HepG2 (cell line): ENCODE results near the gene NKRF. TPM values are rescaled to one million over a fixed set of nuclear protein-coding genes. Genes with fewer than 3 reads are reported as not detected.

ENCODE experiments used
- ARNT2 ChIP-seq: sonication (generic); formaldehyde crosslinking; IDR thresholded peaks from 2 replicates; pipeline ENCODE4 v1.8.0; 2022; ENCODE audit warnings: mild to moderate bottlenecking, low read depth, missing genetic modification reagents, moderate library complexity
- CEBPZ ChIP-seq: IDR thresholded peaks from 2 replicates; pipeline ENCODE4 v1.6.1; 2012; ENCODE audit warnings: low read length, improper control_type of control experiment
- DRAP1 ChIP-seq: IDR thresholded peaks from 2 replicates; pipeline ENCODE4 v1.6.1; 2016; ENCODE audit warnings: missing genetic modification reagents, missing compliant biosample characterization
- FOXK1 ChIP-seq: sonication (generic); formaldehyde crosslinking; IDR thresholded peaks from 2 replicates; pipeline ENCODE4 v1.4.0; 2020; ENCODE audit warnings: low read depth, missing genetic modification reagents, borderline replicate concordance
- NCOA2 ChIP-seq: sonication (generic); formaldehyde crosslinking; IDR thresholded peaks from 2 replicates; pipeline ENCODE4 v1.8.0; 2022; ENCODE audit warnings: inconsistent platforms
- PHF8 ChIP-seq: sonication (generic); formaldehyde crosslinking; IDR thresholded peaks from 2 replicates; pipeline ENCODE4 v1.5.0; 2020; ENCODE audit warnings: missing genetic modification reagents
- POLR2G ChIP-seq: fragments of 200-400 bp; formaldehyde crosslinking; IDR thresholded peaks from 2 replicates; pipeline ENCODE4 v1.6.1; 2018; ENCODE audit warnings: mild to moderate bottlenecking, low read depth, low read length, moderate library complexity
- U2AF2 ChIP-seq: fragments of 200-400 bp; formaldehyde crosslinking; IDR thresholded peaks from 2 replicates; pipeline ENCODE4 v1.6.1; 2017; ENCODE audit warnings: low read depth, mild to moderate bottlenecking, low read length
- ZBTB25 ChIP-seq: IDR thresholded peaks from 2 replicates; pipeline ENCODE4 v1.6.1; 2018; ENCODE audit warnings: missing genetic modification reagents
- ZFX ChIP-seq: sonication (generic); formaldehyde crosslinking; IDR thresholded peaks from 2 replicates; pipeline ENCODE4 v1.4.0; 2020; ENCODE audit warnings: mild to moderate bottlenecking, low read depth, missing genetic modification reagents, moderate library complexity
- ZNF263 ChIP-seq: sonication (generic); formaldehyde crosslinking; IDR thresholded peaks from 2 replicates; pipeline ENCODE4 v1.4.0; 2020; ENCODE audit warnings: missing genetic modification reagents
- ZNF280B ChIP-seq: sonication (generic); formaldehyde crosslinking; IDR thresholded peaks from 2 replicates; pipeline ENCODE4 v1.5.0; 2020; ENCODE audit warnings: missing genetic modification reagents, mild to moderate bottlenecking, borderline replicate concordance
- ZNF33A ChIP-seq: sonication (generic); formaldehyde crosslinking; IDR thresholded peaks from 2 replicates; pipeline ENCODE4 v1.5.1; 2020; ENCODE audit warnings: missing genetic modification reagents, mild to moderate bottlenecking, moderate library complexity, borderline replicate concordance
- ZNF33B ChIP-seq: sonication (generic); formaldehyde crosslinking; IDR thresholded peaks from 2 replicates; pipeline ENCODE4 v1.5.1; 2020; ENCODE audit warnings: mild to moderate bottlenecking, missing genetic modification reagents
- ZNF709 ChIP-seq: sonication (generic); formaldehyde crosslinking; IDR thresholded peaks from 2 replicates; pipeline ENCODE4 v1.5.0; 2020; ENCODE audit warnings: mild to moderate bottlenecking, missing genetic modification reagents
- polyA plus RNA-seq, 8 experiments: library from polyadenylated mRNA; depleted of rRNA in 3 of 8; stranded (reverse) in 7 of 8; unstranded in 1 of 8; fragments of >200 nt; fragmentation: Illumina TruSeq in 4 of 8; extraction: Trizol in 4 of 8; gene quantifications; 2 replicates each; pipeline versions ENCODE4 v1.2.1 to v1.2.3, GENCODE V29; 2011 to 2016; ENCODE audit warnings: low read depth in 4 of 8, missing spikeins in 1 of 8, mixed read lengths in 1 of 8; ENCODE audit not compliant: insufficient read depth in 1 of 8
- total RNA-seq, 5 experiments: library from RNA; depleted of rRNA; stranded (reverse); fragments of >200 nt; fragmentation: Illumina TruSeq; extraction: Trizol; gene quantifications; 2 replicates each; pipeline ENCODE4 v1.2.3, GENCODE V29; 2016; ENCODE audit warnings: low read depth in 1 of 5
- TF ChIP-seq, protein P1 (sequence below): sonication (generic); formaldehyde crosslinking; IDR thresholded peaks from 2 replicates; pipeline ENCODE4 v1.4.0; 2020; ENCODE audit warnings: missing genetic modification reagents
- TF ChIP-seq, protein P2 (sequence below): sonication (generic); formaldehyde crosslinking; IDR thresholded peaks from 2 replicates; pipeline ENCODE4 v1.5.1; 2020; ENCODE audit warnings: mild to moderate bottlenecking, missing genetic modification reagents

Gene NKRF
- total and polyA plus RNA-seq, 2 of the 13 experiments (the other 11 are each of a cell fraction or from before 2014, with no cell fraction given) = 3.3 to 6.0 TPM

- TF ChIP-seq, protein P1, sequence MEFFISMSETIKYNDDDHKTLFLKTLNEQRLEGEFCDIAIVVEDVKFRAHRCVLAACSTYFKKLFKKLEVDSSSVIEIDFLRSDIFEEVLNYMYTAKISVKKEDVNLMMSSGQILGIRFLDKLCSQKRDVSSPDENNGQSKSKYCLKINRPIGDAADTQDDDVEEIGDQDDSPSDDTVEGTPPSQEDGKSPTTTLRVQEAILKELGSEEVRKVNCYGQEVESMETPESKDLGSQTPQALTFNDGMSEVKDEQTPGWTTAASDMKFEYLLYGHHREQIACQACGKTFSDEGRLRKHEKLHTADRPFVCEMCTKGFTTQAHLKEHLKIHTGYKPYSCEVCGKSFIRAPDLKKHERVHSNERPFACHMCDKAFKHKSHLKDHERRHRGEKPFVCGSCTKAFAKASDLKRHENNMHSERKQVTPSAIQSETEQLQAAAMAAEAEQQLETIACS (CRISPR knock-in tag) = peak; percentile 23; the same call in 1 of the 2 replicates
- no peak for TF ChIP-seq CEBPZ
- TF ChIP-seq ZNF33A = no peak
- no peak for TF ChIP-seq ZNF263 (CRISPR knock-in tag)
- TF ChIP-seq ZBTB25 (CRISPR knock-in tag) = no peak
- TF ChIP-seq U2AF2 = no peak
- TF ChIP-seq ZNF709 (CRISPR knock-in tag) = 0 out of 2 replicates have a peak, but pooled peaks have one; percentile 44
- TF ChIP-seq ARNT2 = peak; percentile 75
- TF ChIP-seq, protein P2, sequence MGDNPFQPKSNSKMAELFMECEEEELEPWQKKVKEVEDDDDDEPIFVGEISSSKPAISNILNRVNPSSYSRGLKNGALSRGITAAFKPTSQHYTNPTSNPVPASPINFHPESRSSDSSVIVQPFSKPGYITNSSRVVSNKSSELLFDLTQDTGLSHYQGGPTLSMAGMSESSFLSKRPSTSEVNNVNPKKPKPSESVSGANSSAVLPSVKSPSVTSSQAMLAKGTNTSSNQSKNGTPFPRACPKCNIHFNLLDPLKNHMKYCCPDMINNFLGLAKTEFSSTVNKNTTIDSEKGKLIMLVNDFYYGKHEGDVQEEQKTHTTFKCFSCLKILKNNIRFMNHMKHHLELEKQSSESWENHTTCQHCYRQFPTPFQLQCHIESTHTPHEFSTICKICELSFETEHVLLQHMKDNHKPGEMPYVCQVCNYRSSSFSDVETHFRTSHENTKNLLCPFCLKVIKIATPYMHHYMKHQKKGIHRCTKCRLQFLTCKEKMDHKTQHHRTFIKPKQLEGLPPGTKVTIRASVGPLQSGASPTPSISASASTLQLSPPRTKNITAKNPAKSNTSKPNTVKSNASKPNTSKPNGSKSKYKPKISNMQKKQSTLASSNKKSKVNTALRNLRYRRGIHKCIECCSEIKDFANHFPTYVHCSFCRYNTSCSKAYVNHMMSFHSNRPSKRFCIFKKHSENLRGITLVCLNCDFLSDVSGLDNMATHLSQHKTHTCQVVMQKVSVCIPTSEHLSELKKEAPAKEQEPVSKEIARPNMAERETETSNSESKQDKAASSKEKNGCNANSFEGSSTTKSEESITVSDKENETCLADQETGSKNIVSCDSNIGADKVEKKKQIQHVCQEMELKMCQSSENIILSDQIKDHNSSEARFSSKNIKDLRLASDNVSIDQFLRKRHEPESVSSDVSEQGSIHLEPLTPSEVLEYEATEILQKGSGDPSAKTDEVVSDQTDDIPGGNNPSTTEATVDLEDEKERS = no peak
- no peak for TF ChIP-seq NCOA2
- TF ChIP-seq ZNF33B = no peak
- peak; percentile 82 for TF ChIP-seq ZFX (CRISPR knock-in tag)
- TF ChIP-seq PHF8 (CRISPR knock-in tag) = peak; percentile 80
- peak; percentile 32; the same call in 1 of the 2 replicates for TF ChIP-seq FOXK1 (CRISPR knock-in tag)
- no peak for TF ChIP-seq ZNF280B (CRISPR knock-in tag)
- TF ChIP-seq DRAP1 (CRISPR knock-in tag) = peak; percentile 74
- peak; percentile 92 for TF ChIP-seq POLR2G
Measured at GRCh38 chrX:119574394-119575266, 31.6 kb downstream of the NKRF start, which contains the start of gene UBE2A (continued).
